ENCODE measurements around the gene ATXN7L2. TPM values are rescaled to one million over a fixed set of nuclear protein-coding genes. Genes with fewer than 3 reads are reported as not detected.

Gene ATXN7L2
- total and polyA plus RNA-seq, 2 donors from 2014 or later: 5.7 to 7.3 TPM

DNA sequence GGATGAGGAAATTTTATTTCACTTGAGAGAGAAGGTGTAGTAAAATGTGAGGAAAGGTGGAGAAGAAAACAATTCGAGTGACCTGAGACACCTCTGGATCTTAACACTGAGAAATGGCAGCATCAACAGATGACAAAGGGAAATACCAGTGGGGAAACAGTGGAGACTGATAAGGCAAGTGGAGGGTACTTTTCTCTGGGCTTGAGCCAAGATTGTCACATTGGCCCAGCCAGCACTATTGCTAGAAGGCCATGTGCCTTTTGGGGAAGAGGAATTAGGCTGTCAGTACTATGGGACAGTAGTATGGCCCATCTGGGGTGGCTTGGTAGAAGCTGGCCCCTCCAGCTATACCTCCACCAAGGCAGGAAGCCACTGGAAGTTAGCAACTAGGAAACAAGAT is 9.0 kb upstream of the ATXN7L2 start:
- H3K27ac ChIP-seq (ENCODE audit: low read depth in 2 of 2, low read length in 2 of 2): no peak overlapping the region
- no peak for DNase-seq
- peaks cover 12% of the 10 kb centered on the region for H3K27me3 ChIP-seq (ENCODE audit: control insufficient read depth, insufficient read depth, low read length)
- intact Hi-C loops (cut with DNase I): no loop called here
- H3K9me3 ChIP-seq (ENCODE audit: control insufficient read depth in 2 of 3, insufficient read depth in 1 of 3, low read length in 3 of 3): no peaks in the 10 kb centered on the region
- no peak overlapping the region for H3K9ac ChIP-seq (ENCODE audit: low read length in 3 of 3)
- no peak for FAIRE-seq
- H3K36me3 ChIP-seq (ENCODE audit: control insufficient read depth in 2 of 3, insufficient read depth in 3 of 3, low read length in 3 of 3): peaks cover 0 to 10% (median 2%) of the 10 kb centered on the region in 3 donors
- H3K4me1 ChIP-seq (ENCODE audit: control insufficient read depth in 2 of 3, insufficient read depth in 2 of 3, low read depth in 1 of 3, low read length in 3 of 3): no peaks in the 10 kb centered on the region
- TF ChIP-seq, protein P1, sequence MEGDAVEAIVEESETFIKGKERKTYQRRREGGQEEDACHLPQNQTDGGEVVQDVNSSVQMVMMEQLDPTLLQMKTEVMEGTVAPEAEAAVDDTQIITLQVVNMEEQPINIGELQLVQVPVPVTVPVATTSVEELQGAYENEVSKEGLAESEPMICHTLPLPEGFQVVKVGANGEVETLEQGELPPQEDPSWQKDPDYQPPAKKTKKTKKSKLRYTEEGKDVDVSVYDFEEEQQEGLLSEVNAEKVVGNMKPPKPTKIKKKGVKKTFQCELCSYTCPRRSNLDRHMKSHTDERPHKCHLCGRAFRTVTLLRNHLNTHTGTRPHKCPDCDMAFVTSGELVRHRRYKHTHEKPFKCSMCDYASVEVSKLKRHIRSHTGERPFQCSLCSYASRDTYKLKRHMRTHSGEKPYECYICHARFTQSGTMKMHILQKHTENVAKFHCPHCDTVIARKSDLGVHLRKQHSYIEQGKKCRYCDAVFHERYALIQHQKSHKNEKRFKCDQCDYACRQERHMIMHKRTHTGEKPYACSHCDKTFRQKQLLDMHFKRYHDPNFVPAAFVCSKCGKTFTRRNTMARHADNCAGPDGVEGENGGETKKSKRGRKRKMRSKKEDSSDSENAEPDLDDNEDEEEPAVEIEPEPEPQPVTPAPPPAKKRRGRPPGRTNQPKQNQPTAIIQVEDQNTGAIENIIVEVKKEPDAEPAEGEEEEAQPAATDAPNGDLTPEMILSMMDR (IDR thresholded peaks at IDR 0.05; ENCODE audit: borderline replicate concordance, extremely low read depth, insufficient read depth): no peak
- H3K4me3 ChIP-seq (ENCODE audit: low read length in 3 of 3): no peak overlapping the region

DNA sequence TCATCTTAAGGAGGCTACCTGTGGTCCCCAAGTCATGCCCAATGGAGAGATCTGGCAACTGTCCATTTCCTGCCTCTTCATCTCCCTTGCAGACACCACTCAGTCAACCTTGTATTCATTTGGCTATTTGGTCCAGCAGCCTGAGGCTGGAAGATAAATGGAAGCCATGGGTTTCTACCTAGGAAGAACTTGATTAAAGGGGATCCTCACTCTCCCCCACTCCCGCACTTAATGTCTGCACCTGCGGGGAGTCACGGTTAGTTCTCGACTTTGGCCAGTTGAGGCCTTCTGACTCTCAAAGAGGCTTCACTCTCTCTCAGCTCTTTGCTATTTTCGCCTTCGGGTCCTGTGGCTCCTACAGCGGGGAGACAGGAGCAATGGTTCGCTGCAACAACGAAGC is 8.4 kb upstream of the ATXN7L2 start:
- intact Hi-C loops (cut with DNase I): no loop called here
- DNase-seq: no peak

DNA sequence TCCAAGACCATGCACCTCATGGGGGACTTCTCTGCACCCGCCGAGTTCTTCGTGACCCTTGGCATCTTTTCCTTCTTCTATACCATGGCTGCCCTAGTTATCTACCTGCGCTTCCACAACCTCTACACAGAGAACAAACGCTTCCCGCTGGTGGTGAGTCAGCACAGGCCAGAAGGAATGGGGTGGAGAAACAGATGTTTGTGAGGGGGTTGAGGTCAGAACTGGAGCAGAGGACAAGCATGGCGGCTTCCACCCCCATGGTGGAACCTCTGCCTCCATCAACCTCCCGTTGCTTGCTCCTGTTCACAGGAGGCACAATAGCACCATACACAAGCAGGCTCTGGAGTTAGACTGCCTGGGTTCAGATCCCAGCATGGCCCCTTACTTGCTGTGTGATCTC is 6.9 kb upstream of the ATXN7L2 start:
- intact Hi-C loops (cut with DNase I): no loop called here
- no peaks in the 10 kb centered on the region for H3K27me3 ChIP-seq (ENCODE audit: control insufficient read depth, insufficient read depth, low read length)
- peaks cover 0 to 14% (median 2%) of the 10 kb centered on the region in 3 donors for H3K36me3 ChIP-seq (ENCODE audit: control insufficient read depth in 2 of 3, insufficient read depth in 3 of 3, low read length in 3 of 3)
- TF ChIP-seq, protein P1 (IDR thresholded peaks at IDR 0.05; ENCODE audit: borderline replicate concordance, extremely low read depth, insufficient read depth): no peak
- DNase-seq: no peak
- H3K9me3 ChIP-seq (ENCODE audit: control insufficient read depth in 2 of 3, insufficient read depth in 1 of 3, low read length in 3 of 3): no peaks in the 10 kb centered on the region
- no peak overlapping the region for H3K4me3 ChIP-seq (ENCODE audit: low read length in 3 of 3)
- no peak for FAIRE-seq
- H3K27ac ChIP-seq (ENCODE audit: low read depth in 2 of 2, low read length in 2 of 2): no peak overlapping the region
- H3K9ac ChIP-seq (ENCODE audit: low read length in 3 of 3): no peak overlapping the region
- H3K4me1 ChIP-seq (ENCODE audit: control insufficient read depth in 2 of 3, insufficient read depth in 2 of 3, low read depth in 1 of 3, low read length in 3 of 3): no peaks in the 10 kb centered on the region

More for the DNA sequence above, 8.4 kb upstream of the ATXN7L2 start:
- no peak overlapping the region for H3K4me3 ChIP-seq (ENCODE audit: low read length in 3 of 3)
- no peak for FAIRE-seq
- H3K36me3 ChIP-seq (ENCODE audit: control insufficient read depth in 2 of 3, insufficient read depth in 3 of 3, low read length in 3 of 3): peaks cover 0 to 14% (median 2%) of the 10 kb centered on the region in 3 donors
- no peaks in the 10 kb centered on the region for H3K9me3 ChIP-seq (ENCODE audit: control insufficient read depth in 2 of 3, insufficient read depth in 1 of 3, low read length in 3 of 3)
- TF ChIP-seq, protein P1 (IDR thresholded peaks at IDR 0.05; ENCODE audit: borderline replicate concordance, extremely low read depth, insufficient read depth): no peak
- peaks cover 8% of the 10 kb centered on the region for H3K27me3 ChIP-seq (ENCODE audit: control insufficient read depth, insufficient read depth, low read length)
- H3K9ac ChIP-seq (ENCODE audit: low read length in 3 of 3): no peak overlapping the region
- H3K27ac ChIP-seq (ENCODE audit: low read depth in 2 of 2, low read length in 2 of 2): no peak overlapping the region
- no peaks in the 10 kb centered on the region for H3K4me1 ChIP-seq (ENCODE audit: control insufficient read depth in 2 of 3, insufficient read depth in 2 of 3, low read depth in 1 of 3, low read length in 3 of 3)

DNA sequence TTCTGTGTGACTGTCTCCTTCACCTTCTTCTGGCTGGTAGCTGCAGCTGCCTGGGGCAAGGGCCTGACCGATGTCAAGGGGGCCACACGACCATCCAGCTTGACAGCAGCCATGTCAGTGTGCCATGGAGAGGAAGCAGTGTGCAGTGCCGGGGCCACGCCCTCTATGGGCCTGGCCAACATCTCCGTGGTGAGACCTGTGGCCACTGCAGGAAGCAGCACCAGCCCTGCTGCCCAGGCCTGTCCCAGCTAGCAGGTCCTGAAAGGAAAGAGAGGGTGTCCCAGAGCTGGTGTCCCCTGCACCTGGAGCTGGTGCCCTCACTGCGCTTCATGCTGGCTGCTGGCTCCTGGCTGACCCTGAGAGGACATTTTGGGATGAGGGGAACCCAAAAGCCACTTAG is 5.9 kb upstream of the ATXN7L2 start:
- TF ChIP-seq, protein P1 (IDR thresholded peaks at IDR 0.05; ENCODE audit: borderline replicate concordance, extremely low read depth, insufficient read depth): no peak
- Histone ChIP-seq H3K36me3 (ENCODE audit: control insufficient read depth in 2 of 3, insufficient read depth in 3 of 3, low read length in 3 of 3) (peaks cover 0 to 14% (median 2%) of the 10 kb centered on the region in 3 donors), H3K27ac (ENCODE audit: low read depth in 2 of 2, low read length in 2 of 2) (no peak overlapping the region), H3K27me3 (ENCODE audit: control insufficient read depth, insufficient read depth, low read length) (no peaks in the 10 kb centered on the region), H3K4me1 (ENCODE audit: control insufficient read depth in 2 of 3, insufficient read depth in 2 of 3, low read depth in 1 of 3, low read length in 3 of 3) (peaks cover 0 to under 1% (median 0%) of the 10 kb centered on the region in 3 donors), H3K4me3 (ENCODE audit: low read length in 3 of 3) (no peak overlapping the region), H3K9me3 (ENCODE audit: control insufficient read depth in 2 of 3, insufficient read depth in 1 of 3, low read length in 3 of 3) (no peaks in the 10 kb centered on the region), H3K9ac (ENCODE audit: low read length in 3 of 3) (no peak overlapping the region)
- no peak for FAIRE-seq
- intact Hi-C loops (cut with DNase I): no loop called here
- no peak for DNase-seq
